Measurements from ENCODE around the gene MAP3K9. TPM values are rescaled to one million over a fixed set of nuclear protein-coding genes. Genes with fewer than 3 reads are reported as not detected.

The MAP3K9 gene
- total and polyA plus RNA-seq, 2 of the 8 experiments (the other 6 are each of a cell fraction or from before 2014, with no cell fraction given) = 9.8 to 24.7 TPM

DNA sequence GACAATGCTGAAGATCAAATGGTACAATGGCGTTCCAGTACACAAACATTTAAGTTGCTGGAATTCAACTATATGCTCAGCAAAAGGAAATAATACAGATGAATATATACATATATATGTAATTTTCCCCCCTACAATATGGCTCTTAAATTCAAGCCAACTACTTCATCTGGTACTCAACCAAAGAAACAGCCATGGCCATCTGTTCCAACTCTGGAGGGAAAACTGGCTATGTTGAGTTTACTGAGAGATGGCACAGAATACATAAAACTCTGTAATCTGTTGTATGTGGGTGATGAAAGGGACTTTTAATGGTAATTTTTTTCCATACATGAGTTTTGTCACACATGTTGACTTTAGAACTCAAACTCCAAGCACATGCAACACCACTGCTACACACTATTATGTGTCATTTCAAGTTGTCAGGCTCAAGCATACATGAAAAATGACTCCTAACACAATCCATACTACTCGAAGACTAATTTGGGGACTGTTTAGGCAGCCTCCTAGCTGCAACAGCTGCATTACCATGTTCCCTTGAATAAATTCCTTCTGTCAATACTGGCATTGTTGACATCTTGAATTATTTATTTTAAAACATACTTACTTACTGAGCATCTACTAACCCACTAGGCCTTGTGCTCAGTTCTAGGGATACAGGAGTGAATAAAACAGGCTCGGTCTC lies 38.2 kb upstream of the MAP3K9 start:
- Histone ChIP-seq H4K91ac (replicated peaks; ENCODE audit: insufficient read length, low read length) (no peak overlapping the region), H3K27me3 (replicated peaks in 1 of 4; ENCODE audit: control insufficient read depth in 3 of 4, extremely low read depth in 1 of 4, insufficient read depth in 3 of 4, low read length in 3 of 4) (no peaks in the 10 kb centered on the region), H3K9me3 (ENCODE audit: insufficient read depth in 2 of 2, low read depth in 1 of 2, low read length in 1 of 2) (no peaks in the 10 kb centered on the region), H3K18ac (ENCODE audit: extremely low read depth, low read length) (no peak overlapping the region), H2BK5ac (ENCODE audit: low read depth, low read length) (no peak overlapping the region), H2BK15ac (ENCODE audit: low read length) (no peak overlapping the region), H4K8ac (ENCODE audit: extremely low read depth, insufficient read depth, low read length) (no peak overlapping the region), H4K5ac (ENCODE audit: insufficient read length, low read depth, low read length) (no peak overlapping the region), H3K79me1 (ENCODE audit: low read depth, low read length) (no peaks in the 10 kb centered on the region), H3K23me2 (ENCODE audit: low read depth, low read length) (no peaks in the 10 kb centered on the region), H2AK5ac (ENCODE audit: low read depth, low read length) (no peak overlapping the region), H2AFZ (ENCODE audit: low read length) (no peak overlapping the region), H3K79me2 (ENCODE audit: control insufficient read depth in 1 of 2, insufficient read depth in 2 of 2, low read length in 2 of 2) (no peaks in the 10 kb centered on the region), H3K36me3 (ENCODE audit: control insufficient read depth in 2 of 4, insufficient read depth in 4 of 4, low read length in 3 of 4) (no peaks in the 10 kb centered on the region), H3K14ac (ENCODE audit: insufficient read length) (no peak overlapping the region), H2BK120ac (replicated peaks; ENCODE audit: low read depth, low read length) (no peak overlapping the region), H2BK20ac (ENCODE audit: low read length) (no peak overlapping the region), H3K27ac (ENCODE audit: low read depth, low read length) (no peak overlapping the region), H2BK12ac (ENCODE audit: low read depth, low read length) (no peak overlapping the region), H3K9ac (replicated peaks in 1 of 4; ENCODE audit: extremely low read depth in 1 of 4, low read depth in 3 of 4, low read length in 3 of 4) (no peak overlapping the region), H3K23ac (ENCODE audit: insufficient read length) (no peak overlapping the region), H4K20me1 (replicated peaks in 1 of 2; ENCODE audit: control insufficient read depth in 1 of 2, insufficient read depth in 2 of 2, low read length in 2 of 2) (no peaks in the 10 kb centered on the region), H3K4me1 (replicated peaks in 1 of 4; ENCODE audit: control insufficient read depth in 3 of 4, insufficient read depth in 4 of 4, low read length in 3 of 4) (no peaks in the 10 kb centered on the region), H3K4ac (replicated peaks; ENCODE audit: insufficient read length, low read depth, low read length) (no peak overlapping the region), H3K4me3 (ENCODE audit: extremely low read depth in 1 of 4, insufficient read depth in 2 of 4, low read depth in 3 of 4, low read length in 4 of 4) (no peak overlapping the region), H3K56ac (replicated peaks; ENCODE audit: insufficient read length, low read depth, low read length) (no peak overlapping the region), H3K4me2 (ENCODE audit: insufficient read depth in 1 of 2, low read depth in 2 of 2, low read length in 2 of 2) (no peak overlapping the region)
- ChIA-PET POLR2A (ENCODE audit: partially characterized antibody) (no interaction called here), CTCF (ENCODE audit: partially characterized antibody) (interaction anchor here (0.7 to 0.9 kb wide), 2 partner anchors 131 to 1339 kb away, joined by 3 read pairs; no protein-coding TSS in a partner anchor)
- 92% methylated on average over 3 of the region's 3 CpGs; no CpG with 5 or more reads in 1 of the 2 experiments for WGBS, 2 experiments (ENCODE audit: extremely low coverage in 1 of 2, insufficient coverage in 1 of 2, insufficient read length in 1 of 2, insufficient replicate concordance in 2 of 2, low coverage in 1 of 2, low lambda C conversion rate in 2 of 2, missing lambda C conversion rate in 1 of 2)
- DNase-seq (ENCODE audit: low read depth in 1 of 2, low spot score in 2 of 2) (no peak), FAIRE-seq (no peak)
- no peak for TF ChIP-seq SAP30 (IDR thresholded peaks at IDR 0.05; ENCODE audit: insufficient read depth, insufficient replicate concordance, low read length)
- no peak for TF ChIP-seq RFX5 (IDR thresholded peaks at IDR 0.05; ENCODE audit: borderline replicate concordance, low read depth, low read length)
- TF ChIP-seq TAF1 (IDR thresholded peaks at IDR 0.05; ENCODE audit: low read depth, low read length) = no peak
- TF ChIP-seq RXRA (IDR thresholded peaks at IDR 0.05; ENCODE audit: insufficient read depth, low read depth, low read length) = no peak
- no peak for TF ChIP-seq JUND (IDR thresholded peaks at IDR 0.05; ENCODE audit: low read length)
- no peak for TF ChIP-seq SIX5 (IDR thresholded peaks at IDR 0.05; ENCODE audit: low read depth, low read length)
- no peak for TF ChIP-seq TAF7 (optimal IDR thresholded peaks at IDR 0.05; ENCODE audit: borderline replicate concordance, low read depth, low read length)
- TF ChIP-seq CBX5 (IDR thresholded peaks at IDR 0.05; ENCODE audit: low read depth, low read length) = no peak
- TF ChIP-seq, protein P1, sequence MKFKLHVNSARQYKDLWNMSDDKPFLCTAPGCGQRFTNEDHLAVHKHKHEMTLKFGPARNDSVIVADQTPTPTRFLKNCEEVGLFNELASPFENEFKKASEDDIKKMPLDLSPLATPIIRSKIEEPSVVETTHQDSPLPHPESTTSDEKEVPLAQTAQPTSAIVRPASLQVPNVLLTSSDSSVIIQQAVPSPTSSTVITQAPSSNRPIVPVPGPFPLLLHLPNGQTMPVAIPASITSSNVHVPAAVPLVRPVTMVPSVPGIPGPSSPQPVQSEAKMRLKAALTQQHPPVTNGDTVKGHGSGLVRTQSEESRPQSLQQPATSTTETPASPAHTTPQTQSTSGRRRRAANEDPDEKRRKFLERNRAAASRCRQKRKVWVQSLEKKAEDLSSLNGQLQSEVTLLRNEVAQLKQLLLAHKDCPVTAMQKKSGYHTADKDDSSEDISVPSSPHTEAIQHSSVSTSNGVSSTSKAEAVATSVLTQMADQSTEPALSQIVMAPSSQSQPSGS (IDR thresholded peaks at IDR 0.05; ENCODE audit: low read length) = no peak
- TF ChIP-seq CHD1 (IDR thresholded peaks at IDR 0.05; ENCODE audit: low read depth, low read length) = no peak
- no peak for TF ChIP-seq SIN3A (conservative IDR thresholded peaks at IDR 0.05 in 1 of 2, IDR thresholded peaks at IDR 0.05 in 1 of 2; ENCODE audit: low read depth in 1 of 2, low read length in 2 of 2)
- TF ChIP-seq SIRT6 (IDR thresholded peaks at IDR 0.05; ENCODE audit: low read length) = no peak

Data from H1 (cell line).